CD4-positive, alpha-beta T cell treated with Interleukin-6 for 4 hours (primary cell): Measurements from ENCODE around the gene CASKIN2.
"Not testable (repeated sequence)": the region's sequence is repeated elsewhere in the genome, so short reads cannot be mapped to it uniquely, and the experiment has no call there.

Source experiments
- DNase-seq: peaks from one replicate; pipeline ENCODE4 v3.0.0-alpha.2; 2020; ENCODE audit warnings: mixed read lengths

Gene CASKIN2

GRCh38 chr17:75463603-75464002 is 51.7 kb downstream of the CASKIN2 start:
- no peak for DNase-seq

DNA sequence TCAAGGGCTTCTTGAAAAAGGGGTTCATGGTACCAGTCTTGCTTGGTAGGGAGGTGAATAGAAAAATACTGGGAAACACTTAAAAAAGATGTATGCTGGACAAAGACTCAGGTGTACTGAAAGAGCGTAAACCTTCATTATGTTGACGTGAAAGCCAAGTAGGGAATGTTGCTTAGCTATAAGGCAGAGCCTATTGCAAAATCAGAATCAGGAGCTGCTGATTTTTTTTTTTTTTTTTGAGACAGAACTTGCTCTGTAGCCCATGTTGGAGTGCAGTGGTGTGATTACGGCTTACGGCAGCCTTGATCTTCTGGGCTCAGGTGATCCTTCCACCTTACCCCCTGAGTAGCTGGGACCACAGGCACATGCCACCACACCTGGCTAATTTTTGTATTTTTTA is 55.0 kb downstream of the CASKIN2 start:
- DNase-seq, result no peak

- no peak for DNase-seq
Observed at GRCh38 chr17:75459590-75460267, 55.6 kb downstream of the CASKIN2 start.

GRCh38 chr17:75459246-75459589 is 56.1 kb downstream of the CASKIN2 start:
- DNase-seq, result no peak

GRCh38 chr17:75457047-75457654 is 58.2 kb downstream of the CASKIN2 start:
- peak; percentile 21 for DNase-seq

GRCh38 chr17:75456417-75457046 is 58.8 kb downstream of the CASKIN2 start, which contains the start of gene TMEM94:
Gene TMEM94 (plus strand): TSS chr17:75456635. CDS start chr17:75471906, 15,271 bp downstream.
- peak; percentile 93 for DNase-seq

DNA sequence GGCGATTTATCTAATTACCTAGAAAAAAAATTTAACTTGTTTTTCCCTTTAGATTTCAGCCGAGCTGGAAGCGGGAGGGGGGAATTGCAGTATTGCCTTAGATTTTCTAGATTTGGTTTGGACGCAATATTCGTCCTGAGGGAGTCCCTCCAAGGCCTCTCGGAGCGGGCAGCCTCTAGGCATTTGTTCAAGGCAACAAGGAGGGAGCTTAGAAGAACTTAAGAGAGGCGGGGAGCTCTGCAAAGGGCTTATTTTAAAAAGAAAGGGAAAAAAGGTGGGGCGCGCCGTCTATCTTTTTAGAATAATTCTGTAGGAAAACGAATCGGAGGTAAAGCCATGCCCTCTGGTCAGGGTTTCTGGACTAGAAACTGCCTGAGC is 59.3 kb downstream of the CASKIN2 start:
- no peak for DNase-seq

GRCh38 chr17:75454672-75455071 is 60.7 kb downstream of the CASKIN2 start:
- DNase-seq, result not testable (repeated sequence)

GRCh38 chr17:75454193-75454592 is 61.1 kb downstream of the CASKIN2 start:
- DNase-seq, result no peak

DNA sequence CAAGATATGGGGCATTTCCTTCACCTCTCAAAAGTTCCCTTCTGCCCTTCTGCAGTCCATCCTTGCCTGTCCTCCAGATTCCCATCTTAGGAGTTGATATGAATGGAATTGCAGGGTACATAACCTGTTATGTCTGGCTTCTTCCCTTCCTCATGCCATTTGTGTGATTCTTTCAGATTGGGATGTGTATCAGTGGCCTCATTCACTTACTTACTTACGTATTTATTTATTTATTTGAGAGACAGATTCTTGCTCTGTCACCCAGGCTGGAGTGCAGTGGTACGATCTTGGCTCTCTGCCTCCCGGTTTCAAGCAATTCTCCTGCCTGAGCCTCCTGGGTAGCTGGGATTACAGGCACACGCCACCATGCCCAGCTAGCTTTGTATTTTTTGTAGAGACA is 65.1 kb downstream of the CASKIN2 start:
- DNase-seq, result no peak
